GM15510 (cell line): ENCODE data around the gene CNTROB.
A peak's percentile ranks its signal among the peaks of the same experiment; 100 is the strongest.

Experiments
- POLR2A ChIP-seq: IDR thresholded peaks from 3 replicates; pipeline ENCODE4 v1.6.1; 2011; ENCODE audit warnings: borderline replicate concordance; ENCODE audit not compliant: insufficient read length; ENCODE audit errors: extremely low read depth

The CNTROB gene

GRCh38 chr17:7916385-7916682, 15.7 kb upstream of the CNTROB start:
- no peak for TF ChIP-seq POLR2A

DNA sequence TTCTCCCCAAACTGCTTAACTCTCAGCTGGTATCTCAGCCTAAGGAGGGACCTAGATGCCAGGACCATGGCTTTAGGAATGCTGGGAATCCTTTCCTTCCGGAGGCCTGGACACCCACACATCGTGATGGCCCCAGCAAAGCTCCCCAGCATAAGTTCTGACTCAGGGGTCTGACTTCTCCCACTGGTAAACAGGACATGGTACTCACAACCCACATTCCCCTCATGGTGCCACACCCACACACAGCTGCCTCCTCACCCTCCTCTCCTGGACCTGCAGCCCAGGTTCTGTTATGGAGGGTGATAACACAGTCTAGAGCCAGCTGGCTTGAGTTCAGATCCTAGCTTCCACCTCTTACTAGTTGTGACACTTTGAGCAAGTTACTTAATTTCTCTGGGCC, 15.2 kb upstream of the CNTROB start:
- TF ChIP-seq POLR2A: no peak

DNA sequence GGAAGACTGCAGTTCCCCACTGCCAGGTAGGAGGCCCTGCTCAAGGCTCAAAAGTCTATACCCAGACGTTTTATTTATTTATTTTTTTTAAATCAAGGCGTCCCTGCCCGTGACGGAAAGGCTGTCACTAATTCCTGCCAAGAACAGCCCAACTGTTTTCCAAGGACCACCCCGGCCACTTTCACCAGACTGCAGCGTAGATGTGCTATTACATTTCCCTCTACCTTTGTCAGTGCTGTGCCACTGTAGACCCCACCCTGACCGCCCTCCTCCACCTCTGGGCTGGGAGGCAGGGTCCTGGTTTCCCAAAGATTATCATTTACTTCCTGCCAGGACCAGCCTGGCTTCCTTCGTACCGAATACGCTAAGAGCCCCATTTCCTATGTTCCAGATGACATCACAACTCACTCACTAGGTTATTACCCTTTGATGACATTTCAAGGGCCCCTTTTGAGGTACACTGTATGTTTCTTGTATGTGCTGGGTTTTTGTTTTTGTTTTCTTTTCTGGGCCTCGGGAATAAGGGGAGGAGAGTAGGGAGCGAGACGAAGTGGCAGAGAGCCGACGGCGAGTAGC, 9.6 kb upstream of the CNTROB start:
- TF ChIP-seq POLR2A: no peak

GRCh38 chr17:7922845-7923628, 9.0 kb upstream of the CNTROB start:
- TF ChIP-seq POLR2A: peak; percentile 20

DNA sequence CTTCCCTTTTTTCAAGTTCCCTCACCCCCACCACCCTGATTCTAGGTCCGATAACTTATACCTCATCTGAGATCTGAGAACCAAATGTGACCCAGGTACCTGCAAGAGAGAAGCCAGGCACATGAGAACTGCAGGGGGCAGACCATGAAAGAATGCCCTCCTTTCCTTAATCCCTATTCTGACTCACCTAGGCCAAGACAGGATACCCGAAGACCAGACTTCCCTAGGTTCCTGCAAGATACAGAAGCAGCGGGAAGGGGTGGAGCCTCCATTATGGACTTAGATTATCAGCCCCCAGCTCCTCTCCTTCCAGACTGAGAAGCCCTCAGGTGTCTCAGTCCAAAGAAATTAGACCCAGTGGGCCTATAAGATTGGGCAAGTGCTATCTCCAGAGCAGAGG, 4.4 kb upstream of the CNTROB start:
- no peak for TF ChIP-seq POLR2A

DNA sequence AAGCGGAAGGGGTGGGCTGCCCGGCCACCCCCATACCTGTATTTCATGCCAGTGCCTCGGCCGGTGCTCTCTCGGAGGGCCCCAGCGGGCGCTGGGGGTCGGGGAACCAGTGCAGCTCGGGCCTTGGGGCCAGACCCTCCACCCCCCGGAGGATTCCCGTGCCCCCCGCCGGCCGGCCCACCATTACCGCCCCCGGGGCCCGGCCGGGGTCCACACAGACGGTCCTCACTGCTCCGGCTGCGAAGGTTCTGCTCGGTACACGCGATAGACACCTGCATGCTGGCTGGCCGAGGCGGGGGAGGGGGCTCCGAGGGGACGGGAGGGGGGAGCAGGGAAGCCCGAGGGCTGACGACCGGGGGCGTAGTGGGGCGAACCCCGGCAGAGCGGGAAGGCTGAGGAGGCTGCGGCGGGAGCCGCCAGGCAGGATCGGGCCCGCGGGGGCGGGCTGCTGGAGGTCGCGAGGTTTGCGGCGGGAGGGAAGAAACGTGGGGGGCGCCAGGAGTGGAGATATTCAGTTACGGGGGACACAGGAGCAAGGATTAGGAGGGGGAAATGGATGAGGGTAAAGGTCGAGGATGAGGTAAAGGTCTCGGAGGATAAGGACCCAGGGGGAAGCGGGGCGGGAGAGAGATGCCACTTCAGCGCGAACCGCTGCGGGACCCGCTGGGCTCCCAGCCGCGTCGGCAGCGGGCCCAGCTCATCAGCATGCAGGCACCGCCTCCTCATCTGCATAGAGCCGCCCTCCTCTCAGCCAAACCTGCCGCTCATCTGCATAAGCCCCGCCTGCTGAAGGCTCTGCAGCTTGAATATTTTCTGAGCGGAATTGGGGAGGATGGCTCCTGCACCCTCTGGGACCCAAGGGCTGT, 2.6 kb upstream of the CNTROB start, which contains the start of gene KCNAB3:
KCNAB3 (minus strand) TSS at position 699 of the 866 bp plus-strand sequence; CDS start at position 278, 421 bp downstream.
- TF ChIP-seq POLR2A: no peak

DNA sequence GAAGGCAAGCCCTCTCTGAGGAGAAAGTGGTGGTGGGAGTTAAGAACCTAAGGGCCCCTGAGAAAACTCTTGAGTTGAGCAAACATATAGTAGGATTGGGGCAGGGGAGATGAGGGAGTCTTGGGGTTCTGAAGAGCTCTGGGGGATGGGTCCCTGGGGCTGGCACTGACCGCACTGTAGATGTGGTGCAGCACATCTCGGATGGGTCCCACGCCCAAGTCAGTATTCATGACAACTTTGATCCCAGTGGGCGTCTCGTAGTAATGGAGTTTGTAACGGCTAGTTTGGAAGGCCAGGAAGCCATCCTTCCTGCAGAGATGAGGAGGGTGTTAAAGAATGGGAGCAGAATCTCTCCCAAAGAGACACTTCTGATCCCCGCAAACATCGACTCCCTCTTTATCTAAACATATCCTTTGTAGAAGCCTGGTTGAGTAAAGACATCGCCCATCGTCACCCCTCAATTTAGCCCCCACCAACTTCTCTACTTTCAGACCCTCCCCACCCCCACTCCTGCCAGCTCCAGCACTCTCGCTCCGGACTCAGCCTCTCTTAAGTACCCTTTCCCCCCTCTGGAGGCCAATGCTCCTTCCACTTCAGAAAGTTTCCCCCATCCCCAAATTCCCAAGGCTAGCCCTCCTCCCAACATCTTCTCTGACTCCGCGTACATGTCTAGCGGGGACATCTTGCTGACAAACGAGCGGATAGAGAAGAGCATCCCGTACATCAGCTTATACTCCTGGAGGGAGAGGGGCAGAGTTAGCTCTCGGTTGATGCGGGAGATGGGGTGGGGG, 970 bp upstream of the CNTROB start:
- no peak for TF ChIP-seq POLR2A

DNA sequence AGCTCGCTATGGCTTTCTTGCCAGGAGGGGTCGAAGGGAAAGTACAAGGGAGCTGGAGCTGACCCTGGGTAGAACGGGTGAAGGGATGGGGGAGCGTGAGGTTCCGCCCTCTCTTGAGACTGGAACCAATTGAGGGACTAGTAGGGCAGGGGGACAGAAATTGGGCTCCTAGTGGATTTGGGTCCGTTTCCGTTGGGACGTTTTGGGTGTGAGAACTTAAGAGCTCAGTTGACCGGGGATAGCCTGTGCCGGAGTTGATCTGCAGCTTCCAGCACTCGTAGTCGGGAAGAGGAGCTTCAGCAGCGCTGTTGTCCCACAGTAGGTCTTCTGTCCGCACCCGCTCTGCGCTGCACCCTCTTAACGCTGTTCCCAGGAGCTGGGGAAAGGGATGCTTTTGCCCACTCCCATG, 481 bp downstream of the CNTROB start:
- TF ChIP-seq POLR2A: no peak

GRCh38 chr17:7932949-7933348, 943 bp downstream of the CNTROB start:
- no peak for TF ChIP-seq POLR2A

DNA sequence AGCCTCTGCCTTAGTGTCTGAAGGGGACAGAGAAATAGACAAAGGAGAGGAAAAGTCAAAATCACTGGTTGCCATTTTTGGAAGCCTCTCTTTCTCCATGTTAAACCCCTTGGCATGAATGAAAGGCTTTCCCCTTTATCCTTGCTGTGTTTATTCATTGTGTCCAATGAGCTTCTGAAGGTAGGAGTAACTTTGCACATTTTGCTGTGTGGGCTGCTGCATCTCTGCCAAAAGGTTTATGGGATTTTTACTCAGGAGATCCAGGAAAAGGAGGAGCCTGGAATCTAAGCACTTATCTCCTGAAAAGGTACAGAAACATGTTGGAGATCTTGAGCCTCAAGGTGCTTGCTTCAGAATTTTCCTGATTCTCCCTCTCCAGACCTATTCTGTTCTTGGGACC, 3.9 kb downstream of the CNTROB start:
- TF ChIP-seq POLR2A: no peak

DNA sequence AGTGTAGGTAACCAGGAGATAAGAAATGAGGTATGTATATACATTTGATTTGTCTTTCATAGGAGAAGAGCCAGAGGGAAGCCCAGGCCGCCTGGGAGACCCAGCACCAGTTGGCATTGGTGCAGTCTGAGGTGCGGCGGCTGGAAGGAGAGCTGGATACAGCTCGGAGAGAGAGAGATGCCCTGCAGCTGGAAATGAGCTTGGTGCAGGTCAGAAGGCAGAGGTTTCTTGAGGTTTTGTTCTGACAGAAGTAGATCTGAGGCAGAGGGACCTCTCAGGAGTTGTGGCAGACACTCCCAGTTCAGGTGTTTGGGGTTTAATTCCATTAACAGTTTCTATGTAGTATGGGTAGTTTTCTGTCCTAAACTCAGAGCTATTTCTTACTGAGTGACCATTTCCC, 8.0 kb downstream of the CNTROB start:
- no peak for TF ChIP-seq POLR2A

- no peak for TF ChIP-seq POLR2A
Observed at GRCh38 chr17:7940743-7941142, 8.7 kb downstream of the CNTROB start.

DNA sequence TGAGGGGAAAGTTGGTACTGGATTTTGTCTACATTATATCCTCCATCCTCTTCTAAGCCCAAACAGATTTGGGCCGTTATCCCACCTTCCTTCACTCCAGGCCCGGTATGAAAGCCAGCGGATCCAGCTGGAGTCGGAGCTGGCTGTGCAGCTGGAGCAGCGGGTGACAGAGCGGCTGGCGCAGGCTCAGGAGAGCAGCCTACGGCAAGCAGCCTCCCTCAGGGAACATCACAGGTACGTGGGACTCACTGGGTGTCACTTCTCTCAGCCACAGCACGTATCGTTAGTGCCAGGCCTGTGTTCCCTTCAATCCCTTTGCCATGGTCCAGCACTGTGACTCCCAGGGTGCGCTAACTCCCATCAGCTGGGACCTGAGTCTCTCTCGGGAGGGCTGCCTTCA, 11.3 kb downstream of the CNTROB start:
- TF ChIP-seq POLR2A: no peak

DNA sequence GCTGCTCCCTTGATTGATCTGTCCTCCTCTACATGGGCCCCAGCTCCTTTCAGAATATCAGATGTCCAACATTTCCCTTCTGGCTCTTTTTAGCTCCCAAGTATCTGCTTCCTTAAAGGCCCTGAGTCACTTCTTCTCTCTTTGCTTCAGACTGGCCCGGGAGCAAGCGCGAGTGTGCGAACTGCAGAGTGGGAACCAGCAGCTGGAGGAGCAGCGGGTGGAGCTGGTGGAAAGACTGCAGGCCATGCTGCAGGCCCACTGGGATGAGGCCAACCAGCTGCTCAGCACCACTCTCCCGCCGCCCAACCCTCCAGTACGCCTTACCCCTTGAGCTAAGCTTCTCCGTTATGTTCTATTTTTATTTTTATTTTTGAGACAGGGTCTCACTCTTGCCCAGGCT, 12.3 kb downstream of the CNTROB start:
- TF ChIP-seq POLR2A: no peak

GRCh38 chr17:7945651-7946050, 13.6 kb downstream of the CNTROB start:
- no peak for TF ChIP-seq POLR2A

GRCh38 chr17:7946441-7946840, 14.4 kb downstream of the CNTROB start:
- no peak for TF ChIP-seq POLR2A

GRCh38 chr17:7947651-7948050, 15.6 kb downstream of the CNTROB start:
- TF ChIP-seq POLR2A: no peak
